HEK293 (cell line): Measurements from ENCODE around the gene LRP1B.

ENCODE experiments used
- CTCF ChIA-PET: fragments of 350-600 bp; formaldehyde crosslinking; extraction: SDS; loops from one replicate; lab custom pipeline; 2021; ENCODE audit warnings: antibody characterized with exemption; lab: Yijun Ruan, JAX
- POLR2A ChIA-PET: fragments of 300-600 bp; formaldehyde crosslinking; extraction: SDS; loops from one replicate; lab custom pipeline; 2020; ENCODE audit warnings: antibody characterized with exemption, inconsistent platforms; lab: Yijun Ruan, JAX
- H3K27ac ChIP-seq: fragments of 200-500 bp; sonication (Bioruptor generic); 2 replicates; pipeline ENCODE4 v1.5.1; 2014; ENCODE audit warnings: low read depth, low read length, control low read depth, inconsistent platforms; ENCODE audit errors: extremely low read depth
- H3K36me3 ChIP-seq, 2 experiments: fragments of 200-500 bp in 1 of 2; sonication (Bioruptor generic) in 1 of 2; 1 replicate in 1 of 2; 2 replicates in 1 of 2; pipeline ENCODE4 v1.5.1; 2014 to 2017; ENCODE audit warnings: inconsistent platforms in 2 of 2, low read length in 2 of 2; ENCODE audit not compliant: control insufficient read depth in 2 of 2, insufficient read depth in 1 of 2
- H3K4me1 ChIP-seq: fragments of 200-500 bp; sonication (Bioruptor generic); 2 replicates; pipeline ENCODE4 v1.5.1; 2014; ENCODE audit warnings: mild to moderate bottlenecking, low read length, inconsistent platforms; ENCODE audit not compliant: control insufficient read depth, insufficient read depth
- H3K4me3 ChIP-seq: 2 replicates; pipeline ENCODE4 v1.5.1; 2011; ENCODE audit warnings: low read depth, mild to moderate bottlenecking, control low read depth, low read length, moderate library complexity
- H3K9me3 ChIP-seq: fragments of 200-500 bp; sonication (Bioruptor generic); 2 replicates; pipeline ENCODE4 v1.5.1; 2014; ENCODE audit warnings: low read depth, low read length, inconsistent platforms; ENCODE audit not compliant: control insufficient read depth, insufficient read depth
- IKZF3 ChIP-seq: fragments of 450-650 bp; IDR thresholded peaks from 2 replicates; pipeline ENCODE4 v1.5.0; 2018; ENCODE audit warnings: missing biosample characterization, mild to moderate bottlenecking, missing genetic modification characterization, moderate library complexity
- PATZ1 ChIP-seq: fragments of 450-650 bp; formaldehyde crosslinking; IDR thresholded peaks from 2 replicates; pipeline ENCODE4 v1.5.1; 2016; ENCODE audit warnings: missing biosample characterization, missing genetic modification characterization
- PRDM1 ChIP-seq: fragments of 450-650 bp; formaldehyde crosslinking; IDR thresholded peaks from 2 replicates; pipeline ENCODE4; 2016; ENCODE audit warnings: missing biosample characterization, missing genetic modification characterization
- REST ChIP-seq: fragments of 450-650 bp; formaldehyde crosslinking; IDR thresholded peaks from 2 replicates; pipeline ENCODE4 v1.5.1; 2016; ENCODE audit warnings: missing biosample characterization, missing genetic modification characterization
- SETDB1 ChIP-seq: IDR thresholded peaks from one replicate; pipeline ENCODE4 v1.6.1; 2017; ENCODE audit warnings: mild to moderate bottlenecking, low read length, moderate library complexity, mixed read lengths; ENCODE audit not compliant: insufficient read length
- SP7 ChIP-seq: fragments of 450-650 bp; formaldehyde crosslinking; IDR thresholded peaks from 2 replicates; pipeline ENCODE4 v1.5.1; 2016; ENCODE audit warnings: missing biosample characterization, missing genetic modification characterization
- TRIM28 ChIP-seq: IDR thresholded peaks from 2 replicates; pipeline ENCODE4 v1.6.1; 2011; ENCODE audit warnings: low read length, control low read depth, borderline replicate concordance
- ZBTB1 ChIP-seq: fragments of 450-650 bp; formaldehyde crosslinking; IDR thresholded peaks from 2 replicates; pipeline ENCODE4 v1.5.1; 2016; ENCODE audit warnings: missing biosample characterization, missing genetic modification characterization
- ZFP69B ChIP-seq: fragments of 450-650 bp; formaldehyde crosslinking; IDR thresholded peaks from 2 replicates; pipeline ENCODE4 v1.5.1; 2016; ENCODE audit warnings: missing biosample characterization, missing genetic modification characterization
- ZNF112 ChIP-seq: fragments of 450-650 bp; formaldehyde crosslinking; IDR thresholded peaks from 2 replicates; pipeline ENCODE4 v1.5.0; 2017; ENCODE audit warnings: missing biosample characterization, missing genetic modification characterization
- ZNF174 ChIP-seq: fragments of 450-650 bp; formaldehyde crosslinking; IDR thresholded peaks from 2 replicates; pipeline ENCODE4 v1.5.0; 2017; ENCODE audit warnings: missing biosample characterization, mild to moderate bottlenecking, missing genetic modification characterization
- ZNF280C ChIP-seq: fragments of 450-650 bp; formaldehyde crosslinking; IDR thresholded peaks from 2 replicates; pipeline ENCODE4 v1.5.1; 2016; ENCODE audit warnings: missing biosample characterization, missing genetic modification characterization
- ZNF350 ChIP-seq: fragments of 450-650 bp; formaldehyde crosslinking; IDR thresholded peaks from 2 replicates; pipeline ENCODE4 v1.5.0; 2017; ENCODE audit warnings: missing biosample characterization, mild to moderate bottlenecking, missing genetic modification characterization
- ZNF37A ChIP-seq: fragments of 450-650 bp; IDR thresholded peaks from 2 replicates; pipeline ENCODE4 v1.5.1; 2018; ENCODE audit warnings: missing biosample characterization, missing genetic modification characterization
- ZNF416 ChIP-seq: fragments of 450-650 bp; formaldehyde crosslinking; IDR thresholded peaks from 2 replicates; pipeline ENCODE4 v1.5.1; 2016; ENCODE audit warnings: missing biosample characterization, missing genetic modification characterization
- ZNF645 ChIP-seq: fragments of 450-650 bp; formaldehyde crosslinking; IDR thresholded peaks from 2 replicates; pipeline ENCODE4; 2016; ENCODE audit warnings: missing biosample characterization, missing genetic modification characterization
- ZNF654 ChIP-seq: fragments of 450-650 bp; formaldehyde crosslinking; IDR thresholded peaks from 2 replicates; pipeline ENCODE4 v1.5.1; 2016; ENCODE audit warnings: low read depth, missing biosample characterization, missing genetic modification characterization
- ZNF660 ChIP-seq: fragments of 450-650 bp; IDR thresholded peaks from 2 replicates; pipeline ENCODE4 v1.5.1; 2018; ENCODE audit warnings: missing biosample characterization, mild to moderate bottlenecking, missing genetic modification characterization
- ZNF785 ChIP-seq: fragments of 450-650 bp; formaldehyde crosslinking; IDR thresholded peaks from 2 replicates; pipeline ENCODE4 v1.5.1; 2016; ENCODE audit warnings: missing biosample characterization, missing genetic modification characterization

LRP1B gene

GRCh38 chr2:140863713-140864112 lies 1267.1 kb downstream of the LRP1B start:
- TF ChIP-seq SP7 (tag by site-specific recombination), result no peak
- TF ChIP-seq IKZF3, result peak; percentile 57; the same call in 1 of the 2 replicates
- TF ChIP-seq ZNF174 (tag by site-specific recombination), result no peak
- TF ChIP-seq REST, result no peak
- 0 out of 2 replicates have a peak, but pooled peaks have one; percentile 49 for TF ChIP-seq TRIM28
- TF ChIP-seq ZNF654 (tag by site-specific recombination), result peak; percentile 54
- Histone ChIP-seq H3K36me3 (no peaks in the 10 kb centered on the region), H3K9me3 (no peaks in the 10 kb centered on the region), H3K4me1 (no peaks in the 10 kb centered on the region), H3K4me3 (no peak overlapping the region), H3K27ac (no peak overlapping the region)
- ChIA-PET POLR2A (no interaction called here), CTCF (interaction anchor here (0.5 to 1.9 kb wide), 24 partner anchors 8 to 1752 kb away, joined by 3 to 8 read pairs (median 3); no protein-coding TSS in a partner anchor)

- CTCF ChIA-PET, result interaction anchor here (0.6 to 0.9 kb wide), 2 partner anchors 207 to 1705 kb away, joined by 3 to 5 read pairs; no protein-coding TSS in a partner anchor
Measured at GRCh38 chr2:140862181-140862580, 1268.6 kb downstream of the LRP1B start.

More at GRCh38 chr2:140862181-140862580, 1268.6 kb downstream of the LRP1B start:
- Histone ChIP-seq H3K36me3 (no peaks in the 10 kb centered on the region), H3K27ac (no peak overlapping the region), H3K4me3 (no peak overlapping the region), H3K9me3 (no peaks in the 10 kb centered on the region), H3K4me1 (no peaks in the 10 kb centered on the region)
- POLR2A ChIA-PET, result no interaction called here
- no peak for TF ChIP-seq PATZ1 (tag by site-specific recombination)
- TF ChIP-seq ZNF112 (tag by site-specific recombination), result no peak
- no peak for TF ChIP-seq ZNF350 (tag by site-specific recombination)
- no peak for TF ChIP-seq PRDM1
- no peak for TF ChIP-seq ZNF785 (tag by site-specific recombination)
- TF ChIP-seq ZNF660 (tag by site-specific recombination), result no peak
- TF ChIP-seq ZBTB1 (tag by site-specific recombination), result no peak
- no peak for TF ChIP-seq ZNF645 (tag by site-specific recombination)
- TF ChIP-seq ZNF37A (tag by site-specific recombination), result no peak
- TF ChIP-seq ZNF280C (tag by site-specific recombination), result no peak
- TF ChIP-seq ZFP69B (tag by site-specific recombination), result no peak
- TF ChIP-seq SETDB1, result no peak
- TF ChIP-seq ZNF416 (tag by site-specific recombination), result no peak
